Measurements from ENCODE around the gene PRKCB.

PRKCB gene

DNA sequence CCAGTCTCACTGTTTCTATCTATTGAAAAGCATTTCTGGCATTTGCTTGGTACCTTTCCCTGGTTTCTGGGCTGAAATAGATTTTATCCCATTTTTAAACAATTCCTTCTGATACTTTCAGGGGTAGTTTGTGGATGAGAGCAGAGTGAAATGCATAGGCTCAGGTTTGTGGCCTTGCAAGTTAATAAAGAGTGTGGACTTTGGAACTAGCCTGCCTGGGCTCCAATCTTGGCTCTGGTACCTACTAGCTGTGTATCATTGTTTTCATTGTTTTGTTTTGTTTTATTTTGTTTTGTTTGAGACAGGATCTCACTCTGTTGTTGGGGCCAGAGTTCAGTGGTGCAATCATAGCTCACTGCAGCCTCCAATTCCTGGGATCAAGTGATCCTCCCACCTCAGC, 175.5 kb downstream of the PRKCB start:
- Histone ChIP-seq H3K36me3 (ENCODE audit: control insufficient read depth in 2 of 2, insufficient read depth in 1 of 2, low read length in 2 of 2) (no peaks in the 10 kb centered on the region), H3K4me3 (ENCODE audit: low read depth, low read length) (no peak overlapping the region), H3K9me3 (ENCODE audit: control insufficient read depth, insufficient read depth, low read depth, low read length) (no peaks in the 10 kb centered on the region), H3K27ac (ENCODE audit: extremely low read depth, low read depth, low read length) (no peak overlapping the region), H3K4me1 (ENCODE audit: control insufficient read depth, insufficient read depth, low read length) (peaks cover 6% of the 10 kb centered on the region)
- no peak for TF ChIP-seq ZNF571 (tag by site-specific recombination; IDR thresholded peaks at IDR 0.05)
- TF ChIP-seq ZNF423 (tag by site-specific recombination; IDR thresholded peaks at IDR 0.05) = no peak
- no peak for TF ChIP-seq ZNF24 (tag by site-specific recombination; IDR thresholded peaks at IDR 0.05)
- TF ChIP-seq SP3 (tag by site-specific recombination; IDR thresholded peaks at IDR 0.05) = no peak
- no peak for TF ChIP-seq ZBTB8A (tag by site-specific recombination; IDR thresholded peaks at IDR 0.05)
- no peak for TF ChIP-seq ZNF610 (tag by site-specific recombination; IDR thresholded peaks at IDR 0.05; ENCODE audit: borderline replicate concordance)
- TF ChIP-seq ZNF341 (tag by site-specific recombination; IDR thresholded peaks at IDR 0.05; ENCODE audit: low read depth) = no peak
- TF ChIP-seq ZNF148 (tag by site-specific recombination; IDR thresholded peaks at IDR 0.05; ENCODE audit: borderline replicate concordance) = no peak
- TF ChIP-seq ZNF311 (tag by site-specific recombination; IDR thresholded peaks at IDR 0.05; ENCODE audit: borderline replicate concordance) = no peak
- TF ChIP-seq, protein P1, sequence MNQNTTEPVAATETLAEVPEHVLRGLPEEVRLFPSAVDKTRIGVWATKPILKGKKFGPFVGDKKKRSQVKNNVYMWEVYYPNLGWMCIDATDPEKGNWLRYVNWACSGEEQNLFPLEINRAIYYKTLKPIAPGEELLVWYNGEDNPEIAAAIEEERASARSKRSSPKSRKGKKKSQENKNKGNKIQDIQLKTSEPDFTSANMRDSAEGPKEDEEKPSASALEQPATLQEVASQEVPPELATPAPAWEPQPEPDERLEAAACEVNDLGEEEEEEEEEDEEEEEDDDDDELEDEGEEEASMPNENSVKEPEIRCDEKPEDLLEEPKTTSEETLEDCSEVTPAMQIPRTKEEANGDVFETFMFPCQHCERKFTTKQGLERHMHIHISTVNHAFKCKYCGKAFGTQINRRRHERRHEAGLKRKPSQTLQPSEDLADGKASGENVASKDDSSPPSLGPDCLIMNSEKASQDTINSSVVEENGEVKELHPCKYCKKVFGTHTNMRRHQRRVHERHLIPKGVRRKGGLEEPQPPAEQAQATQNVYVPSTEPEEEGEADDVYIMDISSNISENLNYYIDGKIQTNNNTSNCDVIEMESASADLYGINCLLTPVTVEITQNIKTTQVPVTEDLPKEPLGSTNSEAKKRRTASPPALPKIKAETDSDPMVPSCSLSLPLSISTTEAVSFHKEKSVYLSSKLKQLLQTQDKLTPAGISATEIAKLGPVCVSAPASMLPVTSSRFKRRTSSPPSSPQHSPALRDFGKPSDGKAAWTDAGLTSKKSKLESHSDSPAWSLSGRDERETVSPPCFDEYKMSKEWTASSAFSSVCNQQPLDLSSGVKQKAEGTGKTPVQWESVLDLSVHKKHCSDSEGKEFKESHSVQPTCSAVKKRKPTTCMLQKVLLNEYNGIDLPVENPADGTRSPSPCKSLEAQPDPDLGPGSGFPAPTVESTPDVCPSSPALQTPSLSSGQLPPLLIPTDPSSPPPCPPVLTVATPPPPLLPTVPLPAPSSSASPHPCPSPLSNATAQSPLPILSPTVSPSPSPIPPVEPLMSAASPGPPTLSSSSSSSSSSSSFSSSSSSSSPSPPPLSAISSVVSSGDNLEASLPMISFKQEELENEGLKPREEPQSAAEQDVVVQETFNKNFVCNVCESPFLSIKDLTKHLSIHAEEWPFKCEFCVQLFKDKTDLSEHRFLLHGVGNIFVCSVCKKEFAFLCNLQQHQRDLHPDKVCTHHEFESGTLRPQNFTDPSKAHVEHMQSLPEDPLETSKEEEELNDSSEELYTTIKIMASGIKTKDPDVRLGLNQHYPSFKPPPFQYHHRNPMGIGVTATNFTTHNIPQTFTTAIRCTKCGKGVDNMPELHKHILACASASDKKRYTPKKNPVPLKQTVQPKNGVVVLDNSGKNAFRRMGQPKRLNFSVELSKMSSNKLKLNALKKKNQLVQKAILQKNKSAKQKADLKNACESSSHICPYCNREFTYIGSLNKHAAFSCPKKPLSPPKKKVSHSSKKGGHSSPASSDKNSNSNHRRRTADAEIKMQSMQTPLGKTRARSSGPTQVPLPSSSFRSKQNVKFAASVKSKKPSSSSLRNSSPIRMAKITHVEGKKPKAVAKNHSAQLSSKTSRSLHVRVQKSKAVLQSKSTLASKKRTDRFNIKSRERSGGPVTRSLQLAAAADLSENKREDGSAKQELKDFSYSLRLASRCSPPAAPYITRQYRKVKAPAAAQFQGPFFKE (tag by site-specific recombination; IDR thresholded peaks at IDR 0.05; ENCODE audit: borderline replicate concordance) = no peak
- TF ChIP-seq ZNF792 (tag by site-specific recombination; IDR thresholded peaks at IDR 0.05) = no peak
- TF ChIP-seq PATZ1 (tag by site-specific recombination; IDR thresholded peaks at IDR 0.05) = no peak
- no peak for TF ChIP-seq ZNF221 (tag by site-specific recombination; IDR thresholded peaks at IDR 0.05; ENCODE audit: borderline replicate concordance)
- TF ChIP-seq GLIS1 (tag by site-specific recombination; IDR thresholded peaks at IDR 0.05) = no peak
- no peak for TF ChIP-seq ZNF529 (tag by site-specific recombination; IDR thresholded peaks at IDR 0.05; ENCODE audit: insufficient replicate concordance)
- no peak for TF ChIP-seq MZF1 (tag by site-specific recombination; IDR thresholded peaks at IDR 0.05; ENCODE audit: borderline replicate concordance)
- no peak for TF ChIP-seq SALL2 (tag by site-specific recombination; IDR thresholded peaks at IDR 0.05; ENCODE audit: borderline replicate concordance)
- no peak for TF ChIP-seq KLF7 (tag by site-specific recombination; IDR thresholded peaks at IDR 0.05; ENCODE audit: borderline replicate concordance)
- no peak for TF ChIP-seq ATF2 (tag by site-specific recombination; IDR thresholded peaks at IDR 0.05; ENCODE audit: low read depth)
- no peak for TF ChIP-seq ZNF274 (IDR thresholded peaks at IDR 0.05; ENCODE audit: low read length)
- no peak for TF ChIP-seq ZNF274 (tag by site-specific recombination; IDR thresholded peaks at IDR 0.05; ENCODE audit: borderline replicate concordance)
- ChIA-PET POLR2A (no interaction called here), CTCF (interaction anchor here (0.7 to 4.3 kb wide), 15 partner anchors 11 to 277 kb away, joined by 3 to 47 read pairs (median 4); no protein-coding TSS in a partner anchor)

All from HEK293 (cell line).